WTC11 (cell line): ENCODE measurements around the gene SERPINE2.

Experiments used
- ELF4 ChIP-seq: sonication (generic); formaldehyde crosslinking; IDR thresholded peaks from 2 replicates; pipeline ENCODE4 v1.8.1; 2022; ENCODE audit warnings: low read depth, mild to moderate bottlenecking, moderate library complexity, missing genetic modification reagents
- NFE2L1 ChIP-seq: sonication (generic); formaldehyde crosslinking; IDR thresholded peaks from 2 replicates; pipeline ENCODE4 v1.8.1; 2023; ENCODE audit warnings: missing genetic modification reagents
- NFYB ChIP-seq: sonication (generic); formaldehyde crosslinking; conservative IDR thresholded peaks from 2 replicates; pipeline ENCODE4 v1.8.0; 2022; ENCODE audit warnings: low read depth, missing genetic modification reagents
- NR2C2 ChIP-seq: sonication (generic); formaldehyde crosslinking; IDR thresholded peaks from 2 replicates; pipeline ENCODE4 v1.8.0; 2022; ENCODE audit warnings: mild to moderate bottlenecking, missing genetic modification reagents
- RELA ChIP-seq: sonication (generic); formaldehyde crosslinking; IDR thresholded peaks from 2 replicates; pipeline ENCODE4 v1.8.1; 2022; ENCODE audit warnings: missing genetic modification reagents, mild to moderate bottlenecking, borderline replicate concordance
- ZNF317 ChIP-seq: sonication (generic); formaldehyde crosslinking; IDR thresholded peaks from 2 replicates; pipeline ENCODE4 v1.8.1; 2023; ENCODE audit warnings: low read depth, mild to moderate bottlenecking, moderate library complexity, missing genetic modification reagents, borderline replicate concordance
- ZNF423 ChIP-seq: fragments of 250-450 bp; sonication (Bioruptor Pico); IDR thresholded peaks from 2 replicates; pipeline ENCODE4 v2.1.2; 2022; ENCODE audit warnings: mild to moderate bottlenecking, moderate library complexity
- TF ChIP-seq, protein P1 (sequence below): fragments of 200-600 bp; IDR thresholded peaks from 2 replicates; pipeline ENCODE4 v1.8.0; 2022; ENCODE audit warnings: antibody characterized with exemption
- TF ChIP-seq, protein P2 (sequence below): sonication (generic); formaldehyde crosslinking; IDR thresholded peaks from 2 replicates; pipeline ENCODE4 v1.8.1; 2023; ENCODE audit warnings: mild to moderate bottlenecking, missing genetic modification reagents, borderline replicate concordance

DNA sequence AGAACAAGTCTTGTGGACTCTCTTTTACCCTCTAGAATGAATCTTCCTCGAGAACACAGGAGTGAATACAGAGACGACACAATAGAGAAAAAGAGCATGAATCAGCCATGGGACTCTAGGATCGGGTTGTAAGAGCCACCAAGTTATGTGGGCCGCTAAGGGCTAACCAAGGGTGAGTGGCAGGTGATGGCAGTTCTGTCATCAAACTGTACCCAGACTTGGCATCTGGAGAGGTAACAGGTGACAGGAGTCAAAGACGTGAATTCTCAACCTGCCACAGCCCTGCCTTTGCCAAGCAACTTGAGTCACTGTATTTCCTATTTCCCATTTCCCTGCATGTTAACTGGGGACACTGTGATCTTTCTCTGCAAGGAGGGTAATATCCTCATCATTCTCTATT lies 11.2 kb downstream of the SERPINE2 start:
- TF ChIP-seq NR2C2 (CRISPR knock-in tag) (no peak), ZNF423 (CRISPR knock-in tag) (no peak), RELA (CRISPR knock-in tag) (no peak), NFYB (no peak), ZNF317 (no peak), ELF4 (CRISPR knock-in tag) (no peak), NFE2L1 (no peak)
- TF ChIP-seq, protein P1, sequence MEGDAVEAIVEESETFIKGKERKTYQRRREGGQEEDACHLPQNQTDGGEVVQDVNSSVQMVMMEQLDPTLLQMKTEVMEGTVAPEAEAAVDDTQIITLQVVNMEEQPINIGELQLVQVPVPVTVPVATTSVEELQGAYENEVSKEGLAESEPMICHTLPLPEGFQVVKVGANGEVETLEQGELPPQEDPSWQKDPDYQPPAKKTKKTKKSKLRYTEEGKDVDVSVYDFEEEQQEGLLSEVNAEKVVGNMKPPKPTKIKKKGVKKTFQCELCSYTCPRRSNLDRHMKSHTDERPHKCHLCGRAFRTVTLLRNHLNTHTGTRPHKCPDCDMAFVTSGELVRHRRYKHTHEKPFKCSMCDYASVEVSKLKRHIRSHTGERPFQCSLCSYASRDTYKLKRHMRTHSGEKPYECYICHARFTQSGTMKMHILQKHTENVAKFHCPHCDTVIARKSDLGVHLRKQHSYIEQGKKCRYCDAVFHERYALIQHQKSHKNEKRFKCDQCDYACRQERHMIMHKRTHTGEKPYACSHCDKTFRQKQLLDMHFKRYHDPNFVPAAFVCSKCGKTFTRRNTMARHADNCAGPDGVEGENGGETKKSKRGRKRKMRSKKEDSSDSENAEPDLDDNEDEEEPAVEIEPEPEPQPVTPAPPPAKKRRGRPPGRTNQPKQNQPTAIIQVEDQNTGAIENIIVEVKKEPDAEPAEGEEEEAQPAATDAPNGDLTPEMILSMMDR: no peak
- TF ChIP-seq, protein P2, sequence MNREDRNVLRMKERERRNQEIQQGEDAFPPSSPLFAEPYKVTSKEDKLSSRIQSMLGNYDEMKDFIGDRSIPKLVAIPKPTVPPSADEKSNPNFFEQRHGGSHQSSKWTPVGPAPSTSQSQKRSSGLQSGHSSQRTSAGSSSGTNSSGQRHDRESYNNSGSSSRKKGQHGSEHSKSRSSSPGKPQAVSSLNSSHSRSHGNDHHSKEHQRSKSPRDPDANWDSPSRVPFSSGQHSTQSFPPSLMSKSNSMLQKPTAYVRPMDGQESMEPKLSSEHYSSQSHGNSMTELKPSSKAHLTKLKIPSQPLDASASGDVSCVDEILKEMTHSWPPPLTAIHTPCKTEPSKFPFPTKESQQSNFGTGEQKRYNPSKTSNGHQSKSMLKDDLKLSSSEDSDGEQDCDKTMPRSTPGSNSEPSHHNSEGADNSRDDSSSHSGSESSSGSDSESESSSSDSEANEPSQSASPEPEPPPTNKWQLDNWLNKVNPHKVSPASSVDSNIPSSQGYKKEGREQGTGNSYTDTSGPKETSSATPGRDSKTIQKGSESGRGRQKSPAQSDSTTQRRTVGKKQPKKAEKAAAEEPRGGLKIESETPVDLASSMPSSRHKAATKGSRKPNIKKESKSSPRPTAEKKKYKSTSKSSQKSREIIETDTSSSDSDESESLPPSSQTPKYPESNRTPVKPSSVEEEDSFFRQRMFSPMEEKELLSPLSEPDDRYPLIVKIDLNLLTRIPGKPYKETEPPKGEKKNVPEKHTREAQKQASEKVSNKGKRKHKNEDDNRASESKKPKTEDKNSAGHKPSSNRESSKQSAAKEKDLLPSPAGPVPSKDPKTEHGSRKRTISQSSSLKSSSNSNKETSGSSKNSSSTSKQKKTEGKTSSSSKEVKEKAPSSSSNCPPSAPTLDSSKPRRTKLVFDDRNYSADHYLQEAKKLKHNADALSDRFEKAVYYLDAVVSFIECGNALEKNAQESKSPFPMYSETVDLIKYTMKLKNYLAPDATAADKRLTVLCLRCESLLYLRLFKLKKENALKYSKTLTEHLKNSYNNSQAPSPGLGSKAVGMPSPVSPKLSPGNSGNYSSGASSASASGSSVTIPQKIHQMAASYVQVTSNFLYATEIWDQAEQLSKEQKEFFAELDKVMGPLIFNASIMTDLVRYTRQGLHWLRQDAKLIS (CRISPR knock-in tag): no peak
